HepG2 (cell line): Measurements from ENCODE around the gene JMJD7. TPM values are rescaled to one million over a fixed set of nuclear protein-coding genes. Genes with fewer than 3 reads are reported as not detected.

Experiments used
- ATAC-seq: fragments of 200-7000 bp; cut with Tn5 transposase; 3 replicates; pipeline ENCODE4 v1.9.1; 2020; ENCODE audit warnings: mild to moderate bottlenecking, moderate library complexity
- BruUV-seq: library from RNA; stranded (reverse); fragments of 400-500 nt; replicated peaks from 2 replicates; lab custom pipeline; 2021; lab: Mats Ljungman, UMichigan
- CTCF ChIA-PET: fragments of 300-600 bp; formaldehyde crosslinking; extraction: SDS; loops from one replicate; lab custom pipeline; 2021; ENCODE audit warnings: low total read pairs, inconsistent platforms, low intra/inter-chr PET ratio; lab: Yijun Ruan, JAX
- POLR2A ChIA-PET: fragments of 350-600 bp; sonication (Branson Sonifier 250); formaldehyde crosslinking; loops from one replicate; lab custom pipeline; 2020; ENCODE audit warnings: antibody characterized with exemption, inconsistent platforms; lab: Yijun Ruan, JAX
- DNase-seq: peaks from one replicate; pipeline ENCODE4 v3.0.0-alpha.2; 2015; ENCODE audit warnings: low spot score
- FAIRE-seq: peaks from 3 replicates; lab custom pipeline; 2011; peaks lifted over from hg19 to GRCh38; lab: Jason Lieb, UNC
- H2AFZ ChIP-seq: one replicate; pipeline ENCODE4 v1.6.1; 2011; ENCODE audit warnings: low read length, inconsistent platforms
- H3K27ac ChIP-seq: fragments of 300-600 bp; 3 replicates; pipeline ENCODE4 v1.8.0; 2011; ENCODE audit warnings: mixed run types, mild to moderate bottlenecking, mixed read lengths, low read length, inconsistent platforms; ENCODE audit not compliant: insufficient read depth; ENCODE audit errors: extremely low read length
- H3K27me3 ChIP-seq, 2 experiments: fragments of 200-600 bp in 1 of 2; 2 replicates in 1 of 2; 3 replicates in 1 of 2; pipeline versions ENCODE4 v1.6.0 to v1.8.0; 2011; ENCODE audit warnings: low read length in 2 of 2, mild to moderate bottlenecking in 2 of 2, moderate library complexity in 2 of 2, inconsistent platforms in 1 of 2; ENCODE audit not compliant: insufficient read depth in 2 of 2, control insufficient read depth in 1 of 2
- H3K36me3 ChIP-seq, 2 experiments: fragments of 200-600 bp in 1 of 2; replicated peaks in 1 of 2; 2 replicates in 1 of 2; 3 replicates in 1 of 2; pipeline versions ENCODE4 v1.5.1 to v1.8.0; 2011; ENCODE audit warnings: low read length in 2 of 2, inconsistent platforms in 1 of 2; ENCODE audit not compliant: insufficient read depth in 2 of 2, control insufficient read depth in 1 of 2
- H3K4me1 ChIP-seq: 2 replicates; pipeline ENCODE4 v1.5.1; 2012; ENCODE audit warnings: low read length, inconsistent platforms; ENCODE audit not compliant: insufficient read depth
- H3K4me2 ChIP-seq: 2 replicates; pipeline ENCODE4 v1.6.0; 2011; ENCODE audit warnings: low read depth, low read length, inconsistent platforms
- H3K4me3 ChIP-seq, 3 experiments: fragments of 200-600 bp in 1 of 3; sonication (generic), shearing (Covaris generic) in 1 of 3; replicated peaks in 1 of 3; 2 replicates each; pipeline ENCODE4 v1.5.1; 2011 to 2016; ENCODE audit warnings: low read length in 3 of 3, inconsistent platforms in 2 of 3, low read depth in 2 of 3, mild to moderate bottlenecking in 2 of 3, control low read depth in 1 of 3, mixed read lengths in 1 of 3; ENCODE audit not compliant: insufficient read depth in 1 of 3
- H3K79me2 ChIP-seq: one replicate; pipeline ENCODE4 v1.6.1; 2011; ENCODE audit warnings: low read length, inconsistent platforms; ENCODE audit not compliant: insufficient read depth
- H3K9ac ChIP-seq: 2 replicates; pipeline ENCODE4 v1.6.0; 2011; ENCODE audit warnings: mild to moderate bottlenecking, low read depth, low read length, inconsistent platforms; ENCODE audit not compliant: insufficient read depth
- H3K9me3 ChIP-seq: 2 replicates; pipeline ENCODE4 v1.5.1; 2012; ENCODE audit warnings: mild to moderate bottlenecking, low read length
- H4K20me1 ChIP-seq: 2 replicates; pipeline ENCODE4 v1.6.0; 2011; ENCODE audit warnings: inconsistent platforms, mild to moderate bottlenecking, low read length, moderate library complexity; ENCODE audit not compliant: insufficient read depth
- ARNT2 ChIP-seq: sonication (generic); formaldehyde crosslinking; IDR thresholded peaks from 2 replicates; pipeline ENCODE4 v1.8.0; 2022; ENCODE audit warnings: mild to moderate bottlenecking, low read depth, missing genetic modification reagents, moderate library complexity
- CBFB ChIP-seq: sonication (generic); formaldehyde crosslinking; IDR thresholded peaks from 2 replicates; pipeline ENCODE4 v1.4.0; 2020; ENCODE audit warnings: missing genetic modification reagents
- FOSL2 ChIP-seq: sonication (generic); formaldehyde crosslinking; IDR thresholded peaks from 2 replicates; pipeline ENCODE4 v1.4.0; 2020; ENCODE audit warnings: missing genetic modification reagents
- HNF4A ChIP-seq: sonication (generic); formaldehyde crosslinking; IDR thresholded peaks from 2 replicates; pipeline ENCODE4 v1.4.0; 2020; ENCODE audit warnings: missing genetic modification reagents
- MAFK ChIP-seq, 2 experiments: IDR thresholded peaks in 1 of 2; conservative IDR thresholded peaks in 1 of 2; 2 replicates each; pipeline ENCODE4 v1.6.1; 2011; ENCODE audit warnings: improper control_type of control experiment in 2 of 2, low read length in 2 of 2
- NR2F1 ChIP-seq, 2 experiments: fragments of 450-650 bp in 1 of 2; formaldehyde crosslinking in 1 of 2; IDR thresholded peaks; 2 replicates each; pipeline versions ENCODE4 v1.5.0 to v1.6.1; 2016 to 2020; ENCODE audit warnings: mild to moderate bottlenecking in 1 of 2, missing compliant biosample characterization in 1 of 2, missing genetic modification reagents in 1 of 2, moderate library complexity in 1 of 2
- NR2F6 ChIP-seq, 2 experiments: IDR thresholded peaks; 2 replicates each; pipeline ENCODE4 v1.6.1; 2016; ENCODE audit warnings: antibody characterized with exemption in 1 of 2, mild to moderate bottlenecking in 1 of 2
- RNF2 ChIP-seq: fragments of 450-650 bp; conservative IDR thresholded peaks from 2 replicates; pipeline ENCODE4 v1.6.1; 2016; ENCODE audit warnings: low read depth
- TEAD3 ChIP-seq: optimal IDR thresholded peaks from 2 replicates; pipeline ENCODE3; 2016; ENCODE audit warnings: borderline replicate concordance
- YY1 ChIP-seq: IDR thresholded peaks from 2 replicates; pipeline ENCODE4 v1.6.1; 2011; ENCODE audit warnings: low read length, low read depth, moderate library complexity, mild to moderate bottlenecking; ENCODE audit not compliant: insufficient read depth, insufficient replicate concordance
- ZNF34 ChIP-seq: sonication (generic); formaldehyde crosslinking; IDR thresholded peaks from 2 replicates; pipeline ENCODE4 v1.4.0; 2020; ENCODE audit warnings: mild to moderate bottlenecking, missing genetic modification reagents, borderline replicate concordance
- ZNF747 ChIP-seq: sonication (generic); formaldehyde crosslinking; IDR thresholded peaks from 2 replicates; pipeline ENCODE4 v1.8.1; 2023; ENCODE audit warnings: missing genetic modification reagents, mild to moderate bottlenecking, borderline replicate concordance
- WGBS: methylation state at CpG from one replicate; pipeline ENCODE4 v1.1.6; 2017; ENCODE audit warnings: low lambda C conversion rate; 5-methylcytosine and 5-hydroxymethylcytosine counted together
- in situ Hi-C: cut with HindIII; loops from 2 replicates; pipeline ENCODE4 v1.10.0; 2017; ENCODE audit warnings: low pct_unique_long_range_greater_than_20kb; ENCODE audit not compliant: extremely low pct_ligation_motif_present
- intact Hi-C: fragments of 100-400 bp; cut with micrococcal nuclease; formaldehyde crosslinking; loops from one replicate; pipeline ENCODE4 v1.10.0; 2022; ENCODE audit not compliant: unreplicated experiment
- polyA plus RNA-seq, 8 experiments: library from polyadenylated mRNA; depleted of rRNA in 3 of 8; stranded (reverse) in 7 of 8; unstranded in 1 of 8; fragments of >200 nt; fragmentation: Illumina TruSeq in 4 of 8; extraction: Trizol in 4 of 8; gene quantifications; 2 replicates each; pipeline versions ENCODE4 v1.2.1 to v1.2.3, GENCODE V29; 2011 to 2016; ENCODE audit warnings: low read depth in 4 of 8, missing spikeins in 1 of 8, mixed read lengths in 1 of 8; ENCODE audit not compliant: insufficient read depth in 1 of 8
- total RNA-seq, 5 experiments: library from RNA; depleted of rRNA; stranded (reverse); fragments of >200 nt; fragmentation: Illumina TruSeq; extraction: Trizol; gene quantifications; 2 replicates each; pipeline ENCODE4 v1.2.3, GENCODE V29; 2016; ENCODE audit warnings: low read depth in 1 of 5
- TF ChIP-seq, protein P1 (sequence below): sonication (generic); formaldehyde crosslinking; IDR thresholded peaks from 2 replicates; pipeline ENCODE4 v1.4.0; 2020; ENCODE audit warnings: low read depth, missing genetic modification reagents

Gene JMJD7
- total and polyA plus RNA-seq, 2 of the 13 experiments (the other 11 are each of a cell fraction or from before 2014, with no cell fraction given), result 6.4 to 7.1 TPM

DNA sequence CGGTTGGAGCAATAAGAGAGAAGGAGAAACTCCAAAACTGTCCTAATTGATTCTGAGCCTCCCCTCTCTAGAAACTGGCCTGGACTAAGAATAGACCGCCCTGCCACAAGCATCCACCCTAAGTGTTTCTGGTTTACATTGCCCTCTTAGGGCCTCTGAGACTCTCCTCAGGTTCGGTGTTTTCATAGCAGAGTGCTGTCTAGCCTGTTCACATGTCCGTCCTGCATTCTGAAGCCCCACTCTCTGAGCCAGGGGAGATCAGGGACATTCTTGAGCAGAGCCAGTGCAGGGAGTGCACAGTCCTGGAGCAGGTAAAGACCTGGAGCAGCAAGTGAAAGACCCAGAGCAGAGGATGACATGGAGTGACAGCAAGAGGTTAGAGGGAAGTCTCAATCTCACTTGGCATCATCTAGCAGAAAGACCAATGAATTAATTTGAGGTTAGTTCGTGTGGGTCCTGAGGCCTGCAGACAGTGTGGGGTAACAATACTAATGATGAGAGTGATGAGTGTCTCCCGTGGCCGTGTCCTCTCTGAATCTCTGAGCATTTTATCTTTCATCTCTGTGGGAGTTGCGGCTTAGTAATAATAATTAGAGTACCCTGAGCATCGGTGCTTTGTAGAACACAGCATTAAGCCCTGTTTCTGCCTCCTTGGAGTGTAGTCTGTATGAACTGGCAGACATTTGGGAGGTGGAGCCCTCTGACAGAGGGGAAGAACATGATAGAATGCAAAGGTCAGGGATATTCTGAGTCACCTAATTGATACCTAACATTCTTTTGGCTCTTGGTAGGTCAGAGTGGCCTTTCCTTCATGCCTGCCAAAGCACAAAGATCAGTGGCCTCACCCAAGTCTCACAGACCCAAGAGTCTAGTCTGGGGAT lies 29.0 kb upstream of the JMJD7 start:
- ChIA-PET POLR2A (no interaction called here), CTCF (no interaction called here)
- no peaks in the 10 kb centered on the region for H4K20me1 ChIP-seq
- H3K27me3 ChIP-seq, result no peaks in the 10 kb centered on the region
- ATAC-seq (peak; percentile 85), DNase-seq (peak; percentile 56), FAIRE-seq (peak; percentile 55)
- in situ Hi-C loops (no loop called here), intact Hi-C loops (no loop called here)
- no peaks in the 10 kb centered on the region for H3K36me3 ChIP-seq
- H3K79me2 ChIP-seq, result no peaks in the 10 kb centered on the region
- peak overlapping the region; percentile 23 for H3K4me2 ChIP-seq
- no peak overlapping the region for H2AFZ ChIP-seq
- H3K9me3 ChIP-seq, result no peaks in the 10 kb centered on the region
- TF ChIP-seq NR2F6 (IDR thresholded peaks at IDR 0.05) (0 out of 2 replicates have a peak, but pooled peaks have one; percentile 11), NR2F6 (CRISPR knock-in tag; IDR thresholded peaks at IDR 0.05) (0 out of 2 replicates have a peak, but pooled peaks have one; percentile 18), TEAD3 (CRISPR knock-in tag) (peak; percentile 35), CBFB (CRISPR knock-in tag) (no peak), ZNF747 (CRISPR knock-in tag) (no peak), ARNT2 (CRISPR knock-in tag) (no peak), ZNF34 (CRISPR knock-in tag) (no peak), HNF4A (CRISPR knock-in tag) (0 out of 2 replicates have a peak, but pooled peaks have one; percentile 7), YY1 (no peak), FOSL2 (CRISPR knock-in tag) (peak; percentile 45; the same call in 1 of the 2 replicates), MAFK (conservative IDR thresholded peaks at IDR 0.05 in 1 of 2, IDR thresholded peaks at IDR 0.05 in 1 of 2; ENCODE audit: low read length in 2 of 2) (peak; percentile 43 to 52), NR2F1 (CRISPR knock-in tag; IDR thresholded peaks at IDR 0.05) (0 out of 4 replicates have a peak, but pooled peaks of 1 of the 2 experiments have one; percentile 16), RNF2 (no peak)
- TF ChIP-seq, protein P1, sequence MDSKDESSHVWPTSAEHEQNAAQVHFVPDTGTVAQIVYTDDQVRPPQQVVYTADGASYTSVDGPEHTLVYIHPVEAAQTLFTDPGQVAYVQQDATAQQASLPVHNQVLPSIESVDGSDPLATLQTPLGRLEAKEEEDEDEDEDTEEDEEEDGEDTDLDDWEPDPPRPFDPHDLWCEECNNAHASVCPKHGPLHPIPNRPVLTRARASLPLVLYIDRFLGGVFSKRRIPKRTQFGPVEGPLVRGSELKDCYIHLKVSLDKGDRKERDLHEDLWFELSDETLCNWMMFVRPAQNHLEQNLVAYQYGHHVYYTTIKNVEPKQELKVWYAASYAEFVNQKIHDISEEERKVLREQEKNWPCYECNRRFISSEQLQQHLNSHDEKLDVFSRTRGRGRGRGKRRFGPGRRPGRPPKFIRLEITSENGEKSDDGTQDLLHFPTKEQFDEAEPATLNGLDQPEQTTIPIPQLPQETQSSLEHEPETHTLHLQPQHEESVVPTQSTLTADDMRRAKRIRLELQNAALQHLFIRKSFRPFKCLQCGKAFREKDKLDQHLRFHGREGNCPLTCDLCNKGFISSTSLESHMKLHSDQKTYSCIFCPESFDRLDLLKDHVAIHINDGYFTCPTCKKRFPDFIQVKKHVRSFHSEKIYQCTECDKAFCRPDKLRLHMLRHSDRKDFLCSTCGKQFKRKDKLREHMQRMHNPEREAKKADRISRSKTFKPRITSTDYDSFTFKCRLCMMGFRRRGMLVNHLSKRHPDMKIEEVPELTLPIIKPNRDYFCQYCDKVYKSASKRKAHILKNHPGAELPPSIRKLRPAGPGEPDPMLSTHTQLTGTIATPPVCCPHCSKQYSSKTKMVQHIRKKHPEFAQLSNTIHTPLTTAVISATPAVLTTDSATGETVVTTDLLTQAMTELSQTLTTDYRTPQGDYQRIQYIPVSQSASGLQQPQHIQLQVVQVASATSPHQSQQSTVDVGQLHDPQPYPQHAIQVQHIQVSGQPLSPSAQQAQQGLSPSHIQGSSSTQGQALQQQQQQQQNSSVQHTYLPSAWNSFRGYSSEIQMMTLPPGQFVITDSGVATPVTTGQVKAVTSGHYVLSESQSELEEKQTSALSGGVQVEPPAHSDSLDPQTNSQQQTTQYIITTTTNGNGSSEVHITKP (CRISPR knock-in tag), result peak; percentile 44; the same call in 1 of the 2 replicates
- 63% methylated on average over 9 of the region's 9 CpGs for WGBS
- no peak overlapping the region for H3K27ac ChIP-seq
- H3K9ac ChIP-seq, result no peak overlapping the region
- H3K4me3 ChIP-seq, result no peak overlapping the region
- peaks cover 37% of the 10 kb centered on the region for H3K4me1 ChIP-seq
- BruUV-seq, result no TSS peak
